Measurements from ENCODE around the gene MAS1.
"Not testable (repeated sequence)": the region's sequence is repeated elsewhere in the genome, so short reads cannot be mapped to it uniquely, and the experiment has no call there.

GRCh38 chr6:159849851-159850250, 40.9 kb upstream of the MAS1 start:
- TF ChIP-seq CTCF, POLR2AphosphoS5, POLR2A (IDR thresholded peaks at IDR 0.05): not testable (repeated sequence)

Data from prostate gland (tissue), 2 donors.